Keratinocyte (primary cell): ENCODE results near the gene TSC22D3. TPM values are rescaled to one million over a fixed set of nuclear protein-coding genes. Genes with fewer than 3 reads are reported as not detected.

Experiments used
- DNase-seq: peaks from one replicate; pipeline ENCODE4 v3.0.0-alpha.2; 2011; ENCODE audit warnings: low read depth, missing footprints, low spot score
- FAIRE-seq: peaks from 2 replicates; lab custom pipeline; 2011; peaks lifted over from hg19 to GRCh38; lab: Jason Lieb, UNC
- H2AFZ ChIP-seq: 2 replicates; pipeline ENCODE4 v1.6.0; 2012; ENCODE audit warnings: low read length, control low read depth, inconsistent platforms; ENCODE audit not compliant: control insufficient read depth
- H3K27ac ChIP-seq: 2 replicates; pipeline ENCODE4 v1.5.1; 2011; ENCODE audit warnings: low read length; ENCODE audit not compliant: control insufficient read depth, insufficient read depth
- H3K27me3 ChIP-seq: 3 replicates; pipeline ENCODE4 v1.6.0; 2011; ENCODE audit warnings: low read length; ENCODE audit not compliant: control insufficient read depth, insufficient read depth; ENCODE audit errors: extremely low read depth
- H3K36me3 ChIP-seq, 2 experiments: 2 replicates in 1 of 2; 3 replicates in 1 of 2; pipeline ENCODE4 v1.5.1; 2011; ENCODE audit warnings: low read length in 2 of 2, mild to moderate bottlenecking in 1 of 2; ENCODE audit not compliant: control insufficient read depth in 2 of 2, insufficient read depth in 2 of 2; ENCODE audit errors: extremely low read depth in 1 of 2
- H3K4me1 ChIP-seq: 3 replicates; pipeline ENCODE4 v1.5.1; 2011; ENCODE audit warnings: low read length; ENCODE audit not compliant: control insufficient read depth, insufficient read depth; ENCODE audit errors: extremely low read depth
- H3K4me2 ChIP-seq: 3 replicates; pipeline ENCODE4 v1.6.0; 2011; ENCODE audit warnings: low read depth, low read length; ENCODE audit not compliant: control insufficient read depth, insufficient read depth; ENCODE audit errors: extremely low read depth
- H3K4me3 ChIP-seq, 3 experiments: fragments of 200-600 bp in 1 of 3; sonication (generic) in 1 of 3; 2 replicates in 2 of 3; 3 replicates in 1 of 3; pipeline ENCODE4 v1.5.1; 2011 to 2016; ENCODE audit warnings: low read length in 3 of 3, mild to moderate bottlenecking in 3 of 3, control low read depth in 2 of 3, inconsistent platforms in 1 of 3, low read depth in 1 of 3, mixed read lengths in 1 of 3, mixed run types in 1 of 3, moderate library complexity in 1 of 3; ENCODE audit not compliant: control insufficient read depth in 2 of 3, insufficient read depth in 2 of 3; ENCODE audit errors: extremely low read depth in 1 of 3
- H3K79me2 ChIP-seq: 2 replicates; pipeline ENCODE4 v1.6.0; 2012; ENCODE audit warnings: low read length; ENCODE audit not compliant: control insufficient read depth, insufficient read depth
- H3K9ac ChIP-seq: 3 replicates; pipeline ENCODE4 v1.6.0; 2011; ENCODE audit warnings: low read length; ENCODE audit not compliant: control insufficient read depth, insufficient read depth; ENCODE audit errors: extremely low read depth
- H3K9me1 ChIP-seq: 3 replicates; pipeline ENCODE4 v1.6.0; 2011; ENCODE audit warnings: low read length; ENCODE audit not compliant: control insufficient read depth, insufficient read depth; ENCODE audit errors: extremely low read depth
- H3K9me3 ChIP-seq: 2 replicates; pipeline ENCODE4 v1.5.1; 2012; ENCODE audit warnings: low read depth, low read length; ENCODE audit not compliant: control insufficient read depth
- H4K20me1 ChIP-seq: 3 replicates; pipeline ENCODE4 v1.6.0; 2011; ENCODE audit warnings: low read length; ENCODE audit not compliant: control insufficient read depth, insufficient read depth; ENCODE audit errors: extremely low read depth
- EZH2 ChIP-seq: IDR thresholded peaks from one replicate; pipeline ENCODE4 v1.6.1; 2012; ENCODE audit warnings: inconsistent platforms, mild to moderate bottlenecking, low read length, moderate library complexity
- dilution Hi-C: fragments of 300-500 bp; cut with MboI; formaldehyde crosslinking; loops from one replicate; pipeline ENCODE4 v1.7.0; 2020; ENCODE audit warnings: low sequenced_read_pairs; ENCODE audit not compliant: extremely low pct_ligation_motif_present
- polyA plus RNA-seq, 5 experiments: library from polyadenylated mRNA; depleted of rRNA in 3 of 5; stranded (reverse) in 3 of 5; stranded (forward) in 1 of 5; unstranded in 1 of 5; fragments of >200 nt; gene quantifications; 1 replicate in 1 of 5; 2 replicates in 3 of 5; 3 replicates in 1 of 5; pipeline versions ENCODE4 v1.2.1 to v1.2.3, GENCODE V29; 2011 to 2012; ENCODE audit warnings: missing spikeins in 2 of 5, low read depth in 1 of 5, low replicate concordance in 1 of 5
- TF ChIP-seq, protein P1 (sequence below), 3 experiments: IDR thresholded peaks in 1 of 3; conservative IDR thresholded peaks in 1 of 3; optimal IDR thresholded peaks in 1 of 3; 2 replicates in 2 of 3; 3 replicates in 1 of 3; pipeline versions ENCODE3 to v1.5.1; 2011; ENCODE audit warnings: low read length in 3 of 3, mild to moderate bottlenecking in 3 of 3, moderate library complexity in 2 of 3, control low read depth in 1 of 3, inconsistent platforms in 1 of 3; ENCODE audit not compliant: insufficient read depth in 2 of 3; ENCODE audit errors: extremely low read depth in 1 of 3

Gene TSC22D3
- polyA plus RNA-seq, 1 donor (not counting 4 experiments of a cell fraction or from before 2014, with no cell fraction given): 48.5 TPM

DNA sequence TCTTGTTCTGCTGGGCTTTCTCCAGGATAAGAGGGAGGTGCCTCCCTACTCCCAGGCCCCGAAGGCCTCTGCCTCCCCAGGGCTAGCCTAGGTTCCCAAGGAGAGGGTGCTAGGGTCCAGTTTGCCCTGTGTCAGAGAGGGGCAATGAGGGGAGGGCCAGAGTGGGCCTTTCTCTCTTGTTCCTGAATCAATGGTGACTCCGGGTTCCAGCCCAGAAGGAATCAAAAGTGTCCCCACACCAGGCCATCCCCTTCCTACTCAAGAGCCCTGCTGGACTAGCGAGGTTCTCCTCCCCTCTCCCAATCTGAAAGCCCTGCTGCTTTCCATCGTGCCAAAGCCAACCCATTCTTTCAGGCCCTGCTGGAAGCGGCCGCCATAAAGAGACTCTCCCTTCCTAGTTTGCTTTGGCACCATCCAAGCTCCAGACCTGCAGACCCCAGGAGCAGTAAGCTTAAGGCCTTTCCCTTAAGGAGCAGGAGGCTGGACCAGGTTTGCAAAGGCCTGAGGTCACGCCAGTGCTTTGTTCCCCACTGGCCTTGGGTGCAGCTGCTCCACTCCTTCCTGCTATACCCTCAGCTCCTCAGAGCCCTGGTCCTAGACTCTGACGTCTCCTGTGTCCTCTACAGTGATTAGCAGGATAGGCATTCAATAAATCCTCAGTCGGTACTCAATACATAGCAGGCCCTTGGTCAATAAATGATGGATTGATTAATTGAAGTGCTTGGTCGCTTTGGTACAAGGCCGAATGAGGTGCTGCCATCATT is 10.6 kb downstream of the TSC22D3 start:
- FAIRE-seq (no peak), DNase-seq (no peak)
- H2AFZ ChIP-seq: no peak overlapping the region
- H3K27ac ChIP-seq: no peak overlapping the region
- dilution Hi-C loops: no loop called here
- no peaks in the 10 kb centered on the region for H3K79me2 ChIP-seq
- no peaks in the 10 kb centered on the region for H3K9me1 ChIP-seq
- H3K9ac ChIP-seq: no peak overlapping the region
- H3K27me3 ChIP-seq: peaks cover under 1% of the 10 kb centered on the region
- peaks cover 14% of the 10 kb centered on the region for H3K4me1 ChIP-seq
- TF ChIP-seq, protein P1, sequence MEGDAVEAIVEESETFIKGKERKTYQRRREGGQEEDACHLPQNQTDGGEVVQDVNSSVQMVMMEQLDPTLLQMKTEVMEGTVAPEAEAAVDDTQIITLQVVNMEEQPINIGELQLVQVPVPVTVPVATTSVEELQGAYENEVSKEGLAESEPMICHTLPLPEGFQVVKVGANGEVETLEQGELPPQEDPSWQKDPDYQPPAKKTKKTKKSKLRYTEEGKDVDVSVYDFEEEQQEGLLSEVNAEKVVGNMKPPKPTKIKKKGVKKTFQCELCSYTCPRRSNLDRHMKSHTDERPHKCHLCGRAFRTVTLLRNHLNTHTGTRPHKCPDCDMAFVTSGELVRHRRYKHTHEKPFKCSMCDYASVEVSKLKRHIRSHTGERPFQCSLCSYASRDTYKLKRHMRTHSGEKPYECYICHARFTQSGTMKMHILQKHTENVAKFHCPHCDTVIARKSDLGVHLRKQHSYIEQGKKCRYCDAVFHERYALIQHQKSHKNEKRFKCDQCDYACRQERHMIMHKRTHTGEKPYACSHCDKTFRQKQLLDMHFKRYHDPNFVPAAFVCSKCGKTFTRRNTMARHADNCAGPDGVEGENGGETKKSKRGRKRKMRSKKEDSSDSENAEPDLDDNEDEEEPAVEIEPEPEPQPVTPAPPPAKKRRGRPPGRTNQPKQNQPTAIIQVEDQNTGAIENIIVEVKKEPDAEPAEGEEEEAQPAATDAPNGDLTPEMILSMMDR (optimal IDR thresholded peaks at IDR 0.05 in 1 of 3, IDR thresholded peaks at IDR 0.05 in 1 of 3, conservative IDR thresholded peaks at IDR 0.05 in 1 of 3; ENCODE audit: extremely low read depth in 1 of 3, insufficient read depth in 2 of 3, low read length in 3 of 3): no peak
- no peak for TF ChIP-seq EZH2
- H3K36me3 ChIP-seq: no peaks in the 10 kb centered on the region
- H3K4me3 ChIP-seq: no peak overlapping the region
- no peaks in the 10 kb centered on the region for H3K9me3 ChIP-seq
- no peak overlapping the region for H3K4me2 ChIP-seq
- H4K20me1 ChIP-seq: no peaks in the 10 kb centered on the region

DNA sequence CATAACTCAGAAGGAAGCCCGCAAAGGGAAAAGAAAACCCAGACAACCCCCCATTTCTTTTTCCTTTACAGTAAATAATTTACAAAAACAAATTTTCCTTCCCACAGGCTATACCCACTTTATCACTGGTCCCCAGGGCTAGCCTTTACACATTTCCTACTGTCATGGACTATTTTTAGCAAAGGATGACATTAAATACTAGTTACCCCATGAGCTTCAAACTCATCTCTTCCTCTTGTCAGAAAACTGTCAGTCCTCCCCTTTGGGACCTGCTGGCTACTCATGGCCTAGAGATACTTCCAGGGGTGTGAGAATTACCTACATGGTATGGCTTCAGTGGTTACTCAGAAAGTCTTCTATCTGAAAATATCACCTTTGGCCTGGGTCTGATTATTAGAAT is 11.9 kb downstream of the TSC22D3 start:
- Histone ChIP-seq H3K27me3 (peaks cover 7% of the 10 kb centered on the region), H3K4me2 (no peak overlapping the region), H3K9me3 (no peaks in the 10 kb centered on the region), H3K79me2 (no peaks in the 10 kb centered on the region), H3K9ac (no peak overlapping the region), H2AFZ (no peak overlapping the region), H4K20me1 (no peaks in the 10 kb centered on the region), H3K4me1 (peaks cover 14% of the 10 kb centered on the region), H3K27ac (no peak overlapping the region), H3K9me1 (no peaks in the 10 kb centered on the region), H3K36me3 (no peaks in the 10 kb centered on the region), H3K4me3 (no peak overlapping the region)
- DNase-seq (no peak), FAIRE-seq (no peak)
- TF ChIP-seq EZH2: no peak
- TF ChIP-seq, protein P1 (optimal IDR thresholded peaks at IDR 0.05 in 1 of 3, IDR thresholded peaks at IDR 0.05 in 1 of 3, conservative IDR thresholded peaks at IDR 0.05 in 1 of 3; ENCODE audit: extremely low read depth in 1 of 3, insufficient read depth in 2 of 3, low read length in 3 of 3): no peak
- dilution Hi-C loops: no loop called here
